GM12878 (cell line): ENCODE results near the gene RPL9. TPM values are rescaled to one million over a fixed set of nuclear protein-coding genes. Genes with fewer than 3 reads are reported as not detected.

ENCODE experiments used
- ATAC-seq: fragments of 200-7000 bp; cut with Tn5 transposase; 3 replicates; pipeline ENCODE4 v1.9.1; 2020; ENCODE audit warnings: mild to moderate bottlenecking, moderate library complexity
- BruUV-seq: library from RNA; stranded (reverse); fragments of 400-500 nt; replicated peaks from 2 replicates; lab custom pipeline; 2021; lab: Mats Ljungman, UMichigan
- CTCF ChIA-PET: fragments of 300-600 bp; sonication (Branson Sonifier 250); formaldehyde crosslinking; extraction: SDS; loops from one replicate; lab custom pipeline; 2021; ENCODE audit warnings: inconsistent platforms; lab: Yijun Ruan, JAX
- POLR2A ChIA-PET: fragments of 350-600 bp; formaldehyde crosslinking; extraction: SDS; loops from one replicate; lab custom pipeline; 2021; ENCODE audit warnings: inconsistent platforms; lab: Charles Lee
- RAD21 ChIA-PET: fragments of 300-600 bp; sonication (Branson Sonifier 250); formaldehyde crosslinking; loops from one replicate; lab custom pipeline; 2023; ENCODE audit warnings: antibody characterized with exemption; ENCODE audit not compliant: unreplicated experiment; lab: Charles Lee
- SMC1A ChIA-PET: fragments of 300-600 bp; sonication (Branson Sonifier 250); formaldehyde crosslinking; loops from one replicate; lab custom pipeline; 2023; ENCODE audit not compliant: unreplicated experiment, uncharacterized antibody; lab: Charles Lee
- DNase-seq: peaks from one replicate; pipeline ENCODE4 v3.0.0-alpha.2; 2011; ENCODE audit warnings: low read depth, low spot score
- FAIRE-seq: peaks from 3 replicates; lab custom pipeline; 2011; peaks lifted over from hg19 to GRCh38; lab: Jason Lieb, UNC
- H2AFZ ChIP-seq: 2 replicates; pipeline ENCODE4 v1.6.0; 2011; ENCODE audit warnings: low read depth, low read length, control low read depth; ENCODE audit not compliant: control insufficient read depth
- H3K27ac ChIP-seq: 2 replicates; pipeline ENCODE4 v1.5.1; 2011; ENCODE audit warnings: control low read depth; ENCODE audit not compliant: control insufficient read depth, insufficient read depth
- H3K27me3 ChIP-seq, 2 experiments: replicated peaks in 1 of 2; 2 replicates each; pipeline versions ENCODE4 v1.6.0 to v1.6.1; 2011; ENCODE audit warnings: low read length in 1 of 2; ENCODE audit not compliant: control insufficient read depth in 2 of 2, insufficient read depth in 2 of 2
- H3K36me3 ChIP-seq, 2 experiments: 2 replicates each; pipeline ENCODE4 v1.5.1; 2011; ENCODE audit warnings: low read length in 1 of 2; ENCODE audit not compliant: control insufficient read depth in 2 of 2, insufficient read depth in 2 of 2
- H3K4me1 ChIP-seq: 2 replicates; pipeline ENCODE4 v1.6.1; 2011; ENCODE audit warnings: mild to moderate bottlenecking, low read length, moderate library complexity, mixed read lengths; ENCODE audit not compliant: control insufficient read depth, insufficient read depth
- H3K4me2 ChIP-seq: 2 replicates; pipeline ENCODE4 v1.6.0; 2011; ENCODE audit warnings: control low read depth; ENCODE audit not compliant: control insufficient read depth, insufficient read depth
- H3K4me3 ChIP-seq: fragments of 200-600 bp; sonication (generic); 2 replicates; pipeline ENCODE4 v1.5.1; 2016
- H3K79me2 ChIP-seq: 2 replicates; pipeline ENCODE4 v1.6.0; 2011; ENCODE audit warnings: low read length; ENCODE audit not compliant: control insufficient read depth, insufficient read depth
- H3K9ac ChIP-seq: 2 replicates; pipeline ENCODE4 v1.8.0; 2011; ENCODE audit warnings: low read length, control low read depth, mixed read lengths; ENCODE audit not compliant: control insufficient read depth, insufficient read depth
- H3K9me3 ChIP-seq: replicated peaks from 3 replicates; pipeline ENCODE4 v1.5.1; 2011; ENCODE audit warnings: mild to moderate bottlenecking, low read length; ENCODE audit not compliant: control insufficient read depth, insufficient read depth
- H4K20me1 ChIP-seq: 2 replicates; pipeline ENCODE4 v1.6.0; 2011; ENCODE audit not compliant: control insufficient read depth, insufficient read depth
- CHD1 ChIP-seq: IDR thresholded peaks from 2 replicates; pipeline ENCODE4 v1.6.1; 2012; ENCODE audit warnings: low read depth, low read length, improper control_type of control experiment
- CTCF ChIP-seq, 3 experiments: IDR thresholded peaks in 2 of 3; conservative IDR thresholded peaks in 1 of 3; 2 replicates each; pipeline ENCODE4 v1.5.1; 2011; ENCODE audit warnings: low read depth in 3 of 3, low read length in 3 of 3, mild to moderate bottlenecking in 3 of 3, control low read depth in 2 of 3, moderate library complexity in 2 of 3, inconsistent platforms in 1 of 3, mixed read lengths in 1 of 3; ENCODE audit not compliant: control insufficient read depth in 2 of 3, insufficient read depth in 1 of 3; ENCODE audit errors: extremely low read depth in 1 of 3
- E4F1 ChIP-seq: fragments of 450-650 bp; IDR thresholded peaks from 2 replicates; pipeline ENCODE4 v1.6.1; 2018; ENCODE audit warnings: borderline replicate concordance, mild to moderate bottlenecking; ENCODE audit not compliant: partially characterized antibody
- ESRRA ChIP-seq: IDR thresholded peaks from 2 replicates; pipeline ENCODE4 v1.6.1; 2012; ENCODE audit warnings: mild to moderate bottlenecking, low read length, improper control_type of control experiment
- GATAD2B ChIP-seq: fragments of 450-650 bp; conservative IDR thresholded peaks from 2 replicates; pipeline ENCODE4 v1.6.1; 2017; ENCODE audit warnings: low read depth, mild to moderate bottlenecking, moderate library complexity
- IKZF2 ChIP-seq, 2 experiments: fragments of 450-650 bp; IDR thresholded peaks; 2 replicates each; pipeline ENCODE4 v1.6.1; 2017; ENCODE audit warnings: mild to moderate bottlenecking in 2 of 2, moderate library complexity in 2 of 2
- KDM1A ChIP-seq: fragments of 200-600 bp; sonication (generic); IDR thresholded peaks from 2 replicates; pipeline ENCODE4 v1.6.1; 2016; ENCODE audit warnings: borderline replicate concordance
- KLF5 ChIP-seq: fragments of 450-650 bp; IDR thresholded peaks from 2 replicates; pipeline ENCODE4 v1.6.1; 2014; ENCODE audit warnings: mild to moderate bottlenecking; ENCODE audit not compliant: partially characterized antibody
- NFIC ChIP-seq: IDR thresholded peaks from 2 replicates; pipeline ENCODE4 v1.6.1; 2012; ENCODE audit warnings: low read depth, mild to moderate bottlenecking, inconsistent platforms, low read length, moderate library complexity
- NRF1 ChIP-seq: conservative IDR thresholded peaks from 2 replicates; pipeline ENCODE4 v1.6.1; 2011; ENCODE audit warnings: mild to moderate bottlenecking, low read depth, low read length, improper control_type of control experiment
- RAD21 ChIP-seq: IDR thresholded peaks from 2 replicates; pipeline ENCODE4 v1.6.1; 2011; ENCODE audit warnings: mild to moderate bottlenecking, low read depth, low read length, moderate library complexity; ENCODE audit not compliant: insufficient read depth
- SIN3A ChIP-seq: IDR thresholded peaks from 2 replicates; pipeline ENCODE4 v1.6.1; 2012; ENCODE audit warnings: low read depth, low read length, improper control_type of control experiment
- SMC3 ChIP-seq: IDR thresholded peaks from 2 replicates; pipeline ENCODE4 v1.6.1; 2011; ENCODE audit warnings: low read length, improper control_type of control experiment, borderline replicate concordance
- SPI1 ChIP-seq: IDR thresholded peaks from 2 replicates; pipeline ENCODE4 v1.6.1; 2011; ENCODE audit warnings: low read depth, mild to moderate bottlenecking, low read length, moderate library complexity, borderline replicate concordance; ENCODE audit not compliant: insufficient read depth
- SREBF1 ChIP-seq: IDR thresholded peaks from 2 replicates; pipeline ENCODE4 v1.6.1; 2012; ENCODE audit warnings: mild to moderate bottlenecking, low read length
- SUPT20H ChIP-seq: IDR thresholded peaks from 2 replicates; pipeline ENCODE4 v1.6.1; 2011; ENCODE audit warnings: low read depth, mild to moderate bottlenecking, low read length, moderate library complexity, borderline replicate concordance; ENCODE audit not compliant: control insufficient read depth
- ZNF622 ChIP-seq: fragments of 450-650 bp; IDR thresholded peaks from 2 replicates; pipeline ENCODE4 v1.6.1; 2017; ENCODE audit warnings: mild to moderate bottlenecking, inconsistent platforms
- ZZZ3 ChIP-seq: IDR thresholded peaks from 2 replicates; pipeline ENCODE4 v1.6.1; 2011; ENCODE audit warnings: low read depth; ENCODE audit not compliant: control insufficient read depth, insufficient read length
- WGBS: methylation state at CpG from one replicate; pipeline ENCODE4 v1.1.6; 2016; ENCODE audit warnings: low lambda C conversion rate; ENCODE audit not compliant: insufficient replicate concordance, insufficient coverage; ENCODE audit errors: missing lambda C conversion rate; 5-methylcytosine and 5-hydroxymethylcytosine counted together
- in situ Hi-C: fragments of 300-500 bp; cut with MboI; formaldehyde crosslinking; loops from 9 replicates; pipeline ENCODE4 v1.14.3; 2018; ENCODE audit warnings: mixed read lengths
- intact Hi-C: fragments of 100-400 bp; cut with micrococcal nuclease; formaldehyde crosslinking; loops from one replicate; pipeline ENCODE4 v1.14.2; 2022; ENCODE audit not compliant: unreplicated experiment
- polyA plus RNA-seq, 11 experiments: library from polyadenylated mRNA; depleted of rRNA in 4 of 11; unstranded in 6 of 11; stranded (reverse) in 5 of 11; fragments of >200 nt; fragmentation: Nextera tagmentation in 4 of 11; fragmentation: Illumina TruSeq in 1 of 11; extraction: Ambion mirVana in 4 of 11; extraction: Trizol in 1 of 11; gene quantifications; 1 replicate in 1 of 11; 2 replicates in 10 of 11; pipeline versions ENCODE4 v1.2.1 to v1.2.3, GENCODE V29; 2011 to 2016; ENCODE audit warnings: inconsistent platforms in 2 of 11, missing spikeins in 2 of 11, low read depth in 1 of 11
- total RNA-seq, 4 experiments: library from RNA; depleted of rRNA in 3 of 4; stranded (reverse); fragments of >200 nt in 3 of 4; fragmentation: Illumina TruSeq in 1 of 4; extraction: Trizol in 1 of 4; gene quantifications; 2 replicates each; pipeline versions ENCODE4 v1.2.1 to v1.2.3, GENCODE V29; 2013 to 2021
- TF ChIP-seq, protein P1 (sequence below): fragments of 450-650 bp; IDR thresholded peaks from 2 replicates; pipeline ENCODE4 v1.6.1; 2017; ENCODE audit warnings: mild to moderate bottlenecking

Gene RPL9
- total and polyA plus RNA-seq, 10 of the 15 experiments (the other 5 are each of a cell fraction or from before 2014, with no cell fraction given) = 1,006 to 4,767 (median 2,910) TPM

- in situ Hi-C loops = no loop called here
- BruUV-seq = no TSS peak
Observed at GRCh38 chr4:39410415-39410814, 48.3 kb downstream of the RPL9 start.

More at GRCh38 chr4:39410415-39410814, 48.3 kb downstream of the RPL9 start:
- no peaks in the 10 kb centered on the region for H3K36me3 ChIP-seq
- no peak overlapping the region for H3K4me3 ChIP-seq
- no peak for FAIRE-seq
- H3K4me1 ChIP-seq = no peaks in the 10 kb centered on the region
- TF ChIP-seq CHD1 (no peak), CTCF (IDR thresholded peaks at IDR 0.05 in 2 of 3, conservative IDR thresholded peaks at IDR 0.05 in 1 of 3; ENCODE audit: control insufficient read depth in 2 of 3, extremely low read depth in 1 of 3, insufficient read depth in 1 of 3, low read depth in 3 of 3, low read length in 3 of 3) (peak; percentile 5 to 29 (median 25); a peak in 2 of 6 replicates), SMC3 (peak; percentile 28; the same call in 1 of the 2 replicates), ZNF622 (no peak), E4F1 (no peak), RAD21 (peak; percentile 27), SIN3A (no peak), GATAD2B (no peak), SREBF1 (no peak), IKZF2 (IDR thresholded peaks at IDR 0.05) (no peak), ZZZ3 (no peak), KLF5 (no peak), ESRRA (no peak), NFIC (no peak), KDM1A (no peak), SUPT20H (no peak), SPI1 (no peak), NRF1 (no peak)
- TF ChIP-seq, protein P1, sequence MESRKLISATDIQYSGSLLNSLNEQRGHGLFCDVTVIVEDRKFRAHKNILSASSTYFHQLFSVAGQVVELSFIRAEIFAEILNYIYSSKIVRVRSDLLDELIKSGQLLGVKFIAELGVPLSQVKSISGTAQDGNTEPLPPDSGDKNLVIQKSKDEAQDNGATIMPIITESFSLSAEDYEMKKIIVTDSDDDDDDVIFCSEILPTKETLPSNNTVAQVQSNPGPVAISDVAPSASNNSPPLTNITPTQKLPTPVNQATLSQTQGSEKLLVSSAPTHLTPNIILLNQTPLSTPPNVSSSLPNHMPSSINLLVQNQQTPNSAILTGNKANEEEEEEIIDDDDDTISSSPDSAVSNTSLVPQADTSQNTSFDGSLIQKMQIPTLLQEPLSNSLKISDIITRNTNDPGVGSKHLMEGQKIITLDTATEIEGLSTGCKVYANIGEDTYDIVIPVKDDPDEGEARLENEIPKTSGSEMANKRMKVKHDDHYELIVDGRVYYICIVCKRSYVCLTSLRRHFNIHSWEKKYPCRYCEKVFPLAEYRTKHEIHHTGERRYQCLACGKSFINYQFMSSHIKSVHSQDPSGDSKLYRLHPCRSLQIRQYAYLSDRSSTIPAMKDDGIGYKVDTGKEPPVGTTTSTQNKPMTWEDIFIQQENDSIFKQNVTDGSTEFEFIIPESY = no peak
- TF ChIP-seq, all 136 proteins: peak for 3
- no peak overlapping the region for H3K27ac ChIP-seq
- H3K27me3 ChIP-seq = no peaks in the 10 kb centered on the region; a peak in 1 of 4 replicates
- intact Hi-C loops = loop anchor here (10.0 kb wide), 1 partner anchor 96 kb away; no protein-coding TSS in a partner anchor
- RAD21 ChIA-PET = interaction anchor here (1.0 to 1.2 kb wide), 2 partner anchors 244 to 507 kb away, joined by 3 to 5 read pairs; no protein-coding TSS in a partner anchor
- no peaks in the 10 kb centered on the region for H3K79me2 ChIP-seq
- no peak for DNase-seq
- H3K4me2 ChIP-seq = no peak overlapping the region
- H4K20me1 ChIP-seq = no peaks in the 10 kb centered on the region
- CTCF ChIA-PET = interaction anchor here (0.7 to 1.4 kb wide), 6 partner anchors 17 to 651 kb away, joined by 3 to 7 read pairs (median 4); partner anchors contain the start of gene RFC1
- H3K9me3 ChIP-seq = no peaks in the 10 kb centered on the region
- H2AFZ ChIP-seq = no peak overlapping the region
- no peak overlapping the region for H3K9ac ChIP-seq
- SMC1A ChIA-PET = interaction anchor here (0.7 to 1.3 kb wide), 3 partner anchors 205 to 508 kb away, joined by 3 to 8 read pairs (median 3); no protein-coding TSS in a partner anchor
- ATAC-seq = no peak
- POLR2A ChIA-PET = no interaction called here
- WGBS = 27% methylated on average over 5 of the region's 5 CpGs
